Measurements from ENCODE around the gene RAD50. TPM values are rescaled to one million over a fixed set of nuclear protein-coding genes. Genes with fewer than 3 reads are reported as not detected.
"Not testable (repeated sequence)": the region's sequence is repeated elsewhere in the genome, so short reads cannot be mapped to it uniquely, and the experiment has no call there.

RAD50 gene
- total and polyA plus RNA-seq, 2 donors (not counting 1 experiment from before 2014, with no cell fraction given), result 21.5 to 35.7 TPM

GRCh38 chr5:132559383-132560060 lies 2.7 kb downstream of the RAD50 start:
- Histone ChIP-seq H4K20me1 (ENCODE audit: control insufficient read depth, extremely low read depth, insufficient read depth, low read length) (no peaks in the 10 kb centered on the region), H3K9me3 (ENCODE audit: control insufficient read depth, insufficient read depth, low read depth, low read length) (no peaks in the 10 kb centered on the region), H3K4me3 (replicated peaks in 1 of 4; ENCODE audit: control extremely low read depth in 1 of 4, insufficient read depth in 1 of 4, low read depth in 3 of 4, low read length in 4 of 4) (no peak overlapping the region), H3K4me2 (ENCODE audit: extremely low read depth, insufficient read depth, low read length) (peak overlapping the region; percentile 44), H3K4me1 (ENCODE audit: control insufficient read depth, extremely low read depth, insufficient read depth, low read length) (peaks cover 2% of the 10 kb centered on the region), H3K36me3 (ENCODE audit: control insufficient read depth, insufficient read depth, low read length) (peaks cover 2% of the 10 kb centered on the region), H3K79me2 (ENCODE audit: control insufficient read depth, insufficient read depth, low read length) (peaks cover 8% of the 10 kb centered on the region), H3K27ac (ENCODE audit: insufficient read depth, low read length) (no peak overlapping the region), H3K9ac (ENCODE audit: insufficient read depth, low read length) (no peak overlapping the region), H2AFZ (ENCODE audit: low read length) (no peak overlapping the region), H3K27me3 (ENCODE audit: control insufficient read depth, insufficient read depth, low read length) (no peaks in the 10 kb centered on the region)
- TF ChIP-seq EZH2 (IDR thresholded peaks at IDR 0.05; ENCODE audit: low read length, missing control alignments) (no peak), CTCF (conservative IDR thresholded peaks at IDR 0.05 in 1 of 2, IDR thresholded peaks at IDR 0.05 in 1 of 2; ENCODE audit: low read depth in 1 of 2, low read length in 2 of 2) (no peak)
- DNase-seq (ENCODE audit: low read depth in 2 of 2), result no peak

GRCh38 chr5:132561601-132562000 lies 4.8 kb downstream of the RAD50 start:
- TF ChIP-seq EZH2 (IDR thresholded peaks at IDR 0.05; ENCODE audit: low read length, missing control alignments), result no peak
- no peak for TF ChIP-seq CTCF (conservative IDR thresholded peaks at IDR 0.05 in 1 of 2, IDR thresholded peaks at IDR 0.05 in 1 of 2; ENCODE audit: low read depth in 1 of 2, low read length in 2 of 2)
- no peak overlapping the region for H2AFZ ChIP-seq (ENCODE audit: low read length)
- no peak overlapping the region for H3K9ac ChIP-seq (ENCODE audit: insufficient read depth, low read length)
- H3K4me2 ChIP-seq (ENCODE audit: extremely low read depth, insufficient read depth, low read length), result no peak overlapping the region
- H3K36me3 ChIP-seq (ENCODE audit: control insufficient read depth, insufficient read depth, low read length), result peaks cover 2% of the 10 kb centered on the region
- peaks cover 8% of the 10 kb centered on the region for H3K79me2 ChIP-seq (ENCODE audit: control insufficient read depth, insufficient read depth, low read length)
- peaks cover 2% of the 10 kb centered on the region for H3K4me1 ChIP-seq (ENCODE audit: control insufficient read depth, extremely low read depth, insufficient read depth, low read length)
- H3K27me3 ChIP-seq (ENCODE audit: control insufficient read depth, insufficient read depth, low read length), result no peaks in the 10 kb centered on the region
- H3K9me3 ChIP-seq (ENCODE audit: control insufficient read depth, insufficient read depth, low read depth, low read length), result no peaks in the 10 kb centered on the region
- no peaks in the 10 kb centered on the region for H4K20me1 ChIP-seq (ENCODE audit: control insufficient read depth, extremely low read depth, insufficient read depth, low read length)
- peak in 1 of 2 donors; percentile 38 for DNase-seq (ENCODE audit: low read depth in 2 of 2)
- H3K27ac ChIP-seq (ENCODE audit: insufficient read depth, low read length), result no peak overlapping the region
- H3K4me3 ChIP-seq (replicated peaks in 1 of 4; ENCODE audit: control extremely low read depth in 1 of 4, insufficient read depth in 1 of 4, low read depth in 3 of 4, low read length in 4 of 4), result no peak overlapping the region

- H4K20me1 ChIP-seq (ENCODE audit: control insufficient read depth, extremely low read depth, insufficient read depth, low read length); DNase-seq (ENCODE audit: low read depth in 2 of 2); H3K4me3 ChIP-seq (replicated peaks in 1 of 4; ENCODE audit: control extremely low read depth in 1 of 4, insufficient read depth in 1 of 4, low read depth in 3 of 4, low read length in 4 of 4); H3K79me2 ChIP-seq (ENCODE audit: control insufficient read depth, insufficient read depth, low read length); H3K9me3 ChIP-seq (ENCODE audit: control insufficient read depth, insufficient read depth, low read depth, low read length); H3K4me2 ChIP-seq (ENCODE audit: extremely low read depth, insufficient read depth, low read length); H3K27me3 ChIP-seq (ENCODE audit: control insufficient read depth, insufficient read depth, low read length); H3K36me3 ChIP-seq (ENCODE audit: control insufficient read depth, insufficient read depth, low read length); H3K4me1 ChIP-seq (ENCODE audit: control insufficient read depth, extremely low read depth, insufficient read depth, low read length); H2AFZ ChIP-seq (ENCODE audit: low read length); H3K27ac ChIP-seq (ENCODE audit: insufficient read depth, low read length); H3K9ac ChIP-seq (ENCODE audit: insufficient read depth, low read length): not testable (repeated sequence)
Measured at GRCh38 chr5:132564555-132564954, 7.8 kb downstream of the RAD50 start.

Measured in fibroblast of lung (primary cell).